DND-41 (cell line): ENCODE results near the gene LONRF2.

ENCODE experiments used
- ATAC-seq: fragments of 200-7000 bp; cut with Tn5 transposase; 3 replicates; pipeline ENCODE4 v1.9.1; 2021; ENCODE audit warnings: low read depth; ENCODE audit not compliant: insufficient read depth
- DNase-seq: peaks from one replicate; pipeline ENCODE4 v3.0.0-alpha.2; 2020
- H2AFZ ChIP-seq: 2 replicates; pipeline ENCODE4 v1.6.0; 2012; ENCODE audit warnings: low read depth, low read length
- H3K27ac ChIP-seq: 2 replicates; pipeline ENCODE4 v1.5.1; 2012; ENCODE audit warnings: low read length, inconsistent platforms
- H3K27me3 ChIP-seq: fragments of 200-600 bp; sonication (generic); 2 replicates; pipeline ENCODE4 v1.6.0; 2012; ENCODE audit warnings: low read length, mild to moderate bottlenecking, inconsistent platforms; ENCODE audit not compliant: insufficient read depth, poor library complexity
- H3K36me3 ChIP-seq: 2 replicates; pipeline ENCODE4 v1.5.1; 2012; ENCODE audit warnings: low read length, inconsistent platforms; ENCODE audit not compliant: insufficient read depth
- H3K4me1 ChIP-seq: 2 replicates; pipeline ENCODE4 v1.5.1; 2012; ENCODE audit warnings: mild to moderate bottlenecking, low read length; ENCODE audit not compliant: insufficient read depth
- H3K4me2 ChIP-seq: 2 replicates; pipeline ENCODE4 v1.6.0; 2012; ENCODE audit warnings: mild to moderate bottlenecking, moderate library complexity, low read length, inconsistent platforms; ENCODE audit not compliant: insufficient read depth
- H3K4me3 ChIP-seq, 2 experiments: fragments of 200-600 bp in 1 of 2; shearing (Covaris generic) in 1 of 2; 2 replicates each; pipeline ENCODE4 v1.5.1; 2012 to 2016; ENCODE audit warnings: inconsistent platforms in 2 of 2, low read length in 2 of 2, mild to moderate bottlenecking in 2 of 2, low read depth in 1 of 2, moderate library complexity in 1 of 2
- H3K79me2 ChIP-seq: 2 replicates; pipeline ENCODE4 v1.6.0; 2012; ENCODE audit warnings: low read length, inconsistent platforms; ENCODE audit not compliant: insufficient read depth
- H3K9ac ChIP-seq: 2 replicates; pipeline ENCODE4 v1.6.0; 2012; ENCODE audit warnings: low read depth, mild to moderate bottlenecking, inconsistent platforms, low read length, moderate library complexity
- H3K9me3 ChIP-seq: 2 replicates; pipeline ENCODE4 v1.5.1; 2012; ENCODE audit warnings: low read length, moderate library complexity, mild to moderate bottlenecking, inconsistent platforms; ENCODE audit not compliant: insufficient read depth, severe bottlenecking
- H4K20me1 ChIP-seq: 2 replicates; pipeline ENCODE4 v1.6.0; 2012; ENCODE audit warnings: low read length; ENCODE audit not compliant: insufficient read depth
- EZH2 ChIP-seq: IDR thresholded peaks from 3 replicates; pipeline ENCODE4 v1.6.1; 2012; ENCODE audit warnings: borderline replicate concordance, low read depth, mild to moderate bottlenecking, moderate library complexity, low read length, inconsistent platforms; ENCODE audit not compliant: severe bottlenecking
- TF ChIP-seq, protein P1 (sequence below): IDR thresholded peaks from 2 replicates; pipeline ENCODE4 v1.5.1; 2012; ENCODE audit warnings: borderline replicate concordance, low read length, moderate library complexity, mild to moderate bottlenecking; ENCODE audit not compliant: poor library complexity, severe bottlenecking; ENCODE audit errors: extremely low read depth

Gene LONRF2

DNA sequence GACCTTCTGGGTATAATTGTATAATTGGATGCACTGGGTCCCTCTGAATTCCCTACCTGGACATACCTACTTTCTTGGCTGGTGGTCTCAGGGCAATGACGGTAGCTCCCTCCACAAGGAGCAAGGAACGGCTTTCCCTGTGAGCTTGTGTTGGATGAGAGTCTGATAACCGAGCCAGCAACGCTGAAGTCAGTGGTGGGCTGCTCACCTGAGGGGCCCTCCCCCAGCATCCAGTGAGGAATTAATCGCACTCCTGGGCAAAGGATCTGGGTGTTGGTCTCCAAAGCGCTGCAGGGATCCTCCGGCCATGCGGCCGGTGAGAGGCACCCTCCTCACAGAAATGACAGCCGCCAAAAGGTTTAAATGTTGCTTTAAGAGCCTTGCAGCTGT is 47.1 kb downstream of the LONRF2 start:
- Histone ChIP-seq H3K79me2 (no peaks in the 10 kb centered on the region), H3K27me3 (no peaks in the 10 kb centered on the region), H3K36me3 (no peaks in the 10 kb centered on the region), H2AFZ (no peak overlapping the region), H3K9ac (no peak overlapping the region), H3K9me3 (no peaks in the 10 kb centered on the region), H3K4me2 (no peak overlapping the region), H3K4me1 (peaks cover 16% of the 10 kb centered on the region), H4K20me1 (no peaks in the 10 kb centered on the region), H3K27ac (no peak overlapping the region), H3K4me3 (no peak overlapping the region)
- ATAC-seq (no peak), DNase-seq (no peak)
- TF ChIP-seq, protein P1, sequence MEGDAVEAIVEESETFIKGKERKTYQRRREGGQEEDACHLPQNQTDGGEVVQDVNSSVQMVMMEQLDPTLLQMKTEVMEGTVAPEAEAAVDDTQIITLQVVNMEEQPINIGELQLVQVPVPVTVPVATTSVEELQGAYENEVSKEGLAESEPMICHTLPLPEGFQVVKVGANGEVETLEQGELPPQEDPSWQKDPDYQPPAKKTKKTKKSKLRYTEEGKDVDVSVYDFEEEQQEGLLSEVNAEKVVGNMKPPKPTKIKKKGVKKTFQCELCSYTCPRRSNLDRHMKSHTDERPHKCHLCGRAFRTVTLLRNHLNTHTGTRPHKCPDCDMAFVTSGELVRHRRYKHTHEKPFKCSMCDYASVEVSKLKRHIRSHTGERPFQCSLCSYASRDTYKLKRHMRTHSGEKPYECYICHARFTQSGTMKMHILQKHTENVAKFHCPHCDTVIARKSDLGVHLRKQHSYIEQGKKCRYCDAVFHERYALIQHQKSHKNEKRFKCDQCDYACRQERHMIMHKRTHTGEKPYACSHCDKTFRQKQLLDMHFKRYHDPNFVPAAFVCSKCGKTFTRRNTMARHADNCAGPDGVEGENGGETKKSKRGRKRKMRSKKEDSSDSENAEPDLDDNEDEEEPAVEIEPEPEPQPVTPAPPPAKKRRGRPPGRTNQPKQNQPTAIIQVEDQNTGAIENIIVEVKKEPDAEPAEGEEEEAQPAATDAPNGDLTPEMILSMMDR: no peak
- TF ChIP-seq EZH2: no peak

GRCh38 chr2:100274566-100275199 is 47.6 kb downstream of the LONRF2 start:
- H3K4me1 ChIP-seq: peaks cover 16% of the 10 kb centered on the region
- no peak for ATAC-seq
- H4K20me1 ChIP-seq: no peaks in the 10 kb centered on the region
- no peaks in the 10 kb centered on the region for H3K27me3 ChIP-seq
- TF ChIP-seq EZH2: no peak
- TF ChIP-seq, protein P1: no peak
- no peak for DNase-seq
- H3K9me3 ChIP-seq: no peaks in the 10 kb centered on the region
- H3K4me3 ChIP-seq: no peak overlapping the region
- no peak overlapping the region for H3K4me2 ChIP-seq
- H3K79me2 ChIP-seq: no peaks in the 10 kb centered on the region
- no peak overlapping the region for H3K27ac ChIP-seq
- no peak overlapping the region for H3K9ac ChIP-seq
- no peaks in the 10 kb centered on the region for H3K36me3 ChIP-seq
- H2AFZ ChIP-seq: no peak overlapping the region

DNA sequence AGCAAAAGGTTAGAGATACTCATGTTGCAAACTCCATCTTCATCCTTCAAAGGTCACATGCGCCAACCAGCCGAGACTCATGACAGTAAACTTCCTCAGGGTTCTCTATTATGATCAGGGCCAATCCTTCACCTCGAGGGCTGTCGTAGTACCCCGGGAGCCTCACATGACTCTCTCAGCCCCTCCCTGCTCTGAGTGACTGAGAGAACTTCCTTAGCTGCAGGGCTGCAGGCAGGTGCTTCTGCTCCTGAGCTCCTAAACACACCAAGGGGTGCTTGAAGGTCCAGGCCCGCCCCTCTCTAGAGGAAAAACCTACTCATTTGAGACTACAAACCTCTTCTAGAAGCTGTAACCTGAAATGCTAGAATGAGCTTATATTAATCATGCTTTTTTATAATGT is 48.2 kb downstream of the LONRF2 start:
- Histone ChIP-seq H3K27me3 (no peaks in the 10 kb centered on the region), H3K4me3 (no peak overlapping the region), H3K4me2 (no peak overlapping the region), H2AFZ (no peak overlapping the region), H3K27ac (no peak overlapping the region), H3K36me3 (no peaks in the 10 kb centered on the region), H3K9me3 (no peaks in the 10 kb centered on the region), H3K9ac (no peak overlapping the region), H3K4me1 (peaks cover 11% of the 10 kb centered on the region), H3K79me2 (no peaks in the 10 kb centered on the region), H4K20me1 (no peaks in the 10 kb centered on the region)
- ATAC-seq (no peak), DNase-seq (no peak)
- TF ChIP-seq, protein P1: no peak
- no peak for TF ChIP-seq EZH2
